ENCODE results near the gene PARD3. TPM values are rescaled to one million over a fixed set of nuclear protein-coding genes. Genes with fewer than 3 reads are reported as not detected.

PARD3 gene
- total RNA-seq, 2 donors from 2014 or later: 41.7 to 48.8 TPM

- intact Hi-C loops (cut with DNase I): no loop called here
- Histone ChIP-seq H3K4me1 (no peaks in the 10 kb centered on the region), H3K4me3 (no peak overlapping the region), H3K27me3 (no peaks in the 10 kb centered on the region), H3K27ac (no peak overlapping the region), H3K9ac (ENCODE audit: low read depth in 2 of 2, low read length in 2 of 2) (no peak overlapping the region), H3K36me3 (no peaks in the 10 kb centered on the region), H3K9me3 (no peaks in the 10 kb centered on the region)
- TF ChIP-seq CTCF (IDR thresholded peaks at IDR 0.05): no peak
- no peak for DNase-seq
Measured at GRCh38 chr10:34830217-34830822, 15.2 kb upstream of the PARD3 start.

GRCh38 chr10:34826857-34827766, 12.0 kb upstream of the PARD3 start:
- Histone ChIP-seq H3K27me3 (no peaks in the 10 kb centered on the region), H3K36me3 (no peaks in the 10 kb centered on the region), H3K9me3 (no peaks in the 10 kb centered on the region), H3K27ac (no peak overlapping the region), H3K4me1 (no peaks in the 10 kb centered on the region), H3K9ac (ENCODE audit: low read depth in 2 of 2, low read length in 2 of 2) (no peak overlapping the region), H3K4me3 (no peak overlapping the region)
- TF ChIP-seq CTCF (IDR thresholded peaks at IDR 0.05): no peak
- no peak for DNase-seq
- intact Hi-C loops (cut with DNase I): no loop called here

GRCh38 chr10:34826221-34826620, 11.1 kb upstream of the PARD3 start:
- H3K4me3 ChIP-seq: no peak overlapping the region
- H3K9me3 ChIP-seq: no peaks in the 10 kb centered on the region
- H3K27me3 ChIP-seq: no peaks in the 10 kb centered on the region
- H3K9ac ChIP-seq (ENCODE audit: low read depth in 2 of 2, low read length in 2 of 2): no peak overlapping the region
- no peaks in the 10 kb centered on the region for H3K36me3 ChIP-seq
- intact Hi-C loops (cut with DNase I): no loop called here
- no peak for DNase-seq
- no peaks in the 10 kb centered on the region for H3K4me1 ChIP-seq
- no peak for TF ChIP-seq CTCF (IDR thresholded peaks at IDR 0.05)
- no peak overlapping the region for H3K27ac ChIP-seq

- no peaks in the 10 kb centered on the region for H3K27me3 ChIP-seq
- no peak overlapping the region for H3K27ac ChIP-seq
- no peak for DNase-seq
- no peak overlapping the region for H3K4me3 ChIP-seq
- H3K9ac ChIP-seq (ENCODE audit: low read depth in 2 of 2, low read length in 2 of 2): no peak overlapping the region
- no peaks in the 10 kb centered on the region for H3K4me1 ChIP-seq
- TF ChIP-seq CTCF (IDR thresholded peaks at IDR 0.05): no peak
- no peaks in the 10 kb centered on the region for H3K36me3 ChIP-seq
- intact Hi-C loops (cut with DNase I): no loop called here
- no peaks in the 10 kb centered on the region for H3K9me3 ChIP-seq
Measured at GRCh38 chr10:34825414-34825813, 10.3 kb upstream of the PARD3 start.

- DNase-seq: no peak
- Histone ChIP-seq H3K4me1 (no peaks in the 10 kb centered on the region), H3K9ac (ENCODE audit: low read depth in 2 of 2, low read length in 2 of 2) (no peak overlapping the region), H3K36me3 (no peaks in the 10 kb centered on the region), H3K4me3 (no peak overlapping the region), H3K9me3 (no peaks in the 10 kb centered on the region), H3K27ac (no peak overlapping the region), H3K27me3 (no peaks in the 10 kb centered on the region)
- no peak for TF ChIP-seq CTCF (IDR thresholded peaks at IDR 0.05)
- intact Hi-C loops (cut with DNase I): no loop called here
Measured at GRCh38 chr10:34824870-34825269, 9.8 kb upstream of the PARD3 start.

Data from colonic mucosa (tissue), 4 donors.